Cardiac muscle cell (in vitro differentiated cells and primary cell): ENCODE data around the gene DUSP21. TPM values are rescaled to one million over a fixed set of nuclear protein-coding genes. Genes with fewer than 3 reads are reported as not detected.

Source experiments
- DNase-seq, 2 donors: peaks; one replicate each; pipeline versions ENCODE4 v3.0.0 to v3.0.0-alpha.2; 2010 to 2017; ENCODE audit warnings: low read depth in 1 of 2, low spot score in 1 of 2
- H3K27ac ChIP-seq: fragments of 200-600 bp; sonication (generic); 2 replicates; pipeline ENCODE4 v1.5.1; 2016
- H3K27me3 ChIP-seq: fragments of 200-600 bp; sonication (generic); 2 replicates; pipeline ENCODE4 v1.6.0; 2016; ENCODE audit warnings: control low read depth
- H3K36me3 ChIP-seq: fragments of 200-600 bp; sonication (generic); 2 replicates; pipeline ENCODE4 v1.5.1; 2016; ENCODE audit warnings: control low read depth
- H3K4me1 ChIP-seq: fragments of 200-600 bp; sonication (generic); 2 replicates; pipeline ENCODE4 v1.8.1; 2017; ENCODE audit warnings: low read depth, mild to moderate bottlenecking, mixed run types
- H3K4me3 ChIP-seq: fragments of 200-600 bp; sonication (generic); 2 replicates; pipeline ENCODE4 v1.5.1; 2016; ENCODE audit warnings: mild to moderate bottlenecking
- H3K9me3 ChIP-seq: fragments of 200-600 bp; sonication (generic); 2 replicates; pipeline ENCODE4 v1.5.1; 2017; ENCODE audit warnings: low read depth, mild to moderate bottlenecking, control low read depth
- CTCF ChIP-seq: IDR thresholded peaks from 2 replicates; pipeline ENCODE4 v1.5.1; 2012; ENCODE audit warnings: low read depth, mild to moderate bottlenecking, low read length
- polyA plus RNA-seq: library from polyadenylated mRNA; unstranded; fragments of >200 nt; fragmentation: Nextera tagmentation; extraction: Ambion mirVana; gene quantifications from 2 replicates; pipeline ENCODE4 v1.2.1, GENCODE V29; 2016
- total RNA-seq: library from RNA; depleted of rRNA; stranded (reverse); fragments of >200 nt; gene quantifications from 2 replicates; pipeline ENCODE4 v1.2.3, GENCODE V29; 2016

DUSP21 gene
- total RNA-seq (not detected in 2 replicates), polyA plus RNA-seq (not detected in 2 replicates)

GRCh38 chrX:44843753-44844152, at the start of gene DUSP21:
Gene DUSP21, plus strand, starts transcription at chrX:44844021. Its CDS starts 112 bp downstream, at chrX:44844133.
- DNase-seq = peak in 1 of 2 donors; percentile 0
- Histone ChIP-seq H3K4me1 (no peaks in the 10 kb centered on the region), H3K27ac (no peak within 1 kb of the TSS), H3K4me3 (no peak within 1 kb of the TSS), H3K36me3 (no peaks in the 10 kb centered on the region), H3K9me3 (no peaks in the 10 kb centered on the region), H3K27me3 (no peaks in the 10 kb centered on the region)
- no peak for TF ChIP-seq CTCF

GRCh38 chrX:44795945-44796450, 47.8 kb upstream of the DUSP21 start:
- DNase-seq = no peak
- no peak for TF ChIP-seq CTCF

GRCh38 chrX:44802613-44803012, 41.2 kb upstream of the DUSP21 start:
- no peak for TF ChIP-seq CTCF
- DNase-seq = no peak
- no peak overlapping the region for H3K4me3 ChIP-seq
- H3K9me3 ChIP-seq = no peaks in the 10 kb centered on the region
- H3K4me1 ChIP-seq = no peaks in the 10 kb centered on the region
- H3K36me3 ChIP-seq = no peaks in the 10 kb centered on the region
- H3K27me3 ChIP-seq = no peaks in the 10 kb centered on the region
- no peak overlapping the region for H3K27ac ChIP-seq

More at GRCh38 chrX:44795945-44796450, 47.8 kb upstream of the DUSP21 start:
- Histone ChIP-seq H3K9me3 (no peaks in the 10 kb centered on the region), H3K27me3 (no peaks in the 10 kb centered on the region), H3K27ac (no peak overlapping the region), H3K36me3 (no peaks in the 10 kb centered on the region), H3K4me1 (no peaks in the 10 kb centered on the region), H3K4me3 (no peak overlapping the region)

GRCh38 chrX:44815681-44816080, 28.1 kb upstream of the DUSP21 start:
- Histone ChIP-seq H3K4me3 (no peak overlapping the region), H3K9me3 (no peaks in the 10 kb centered on the region), H3K27me3 (no peaks in the 10 kb centered on the region), H3K27ac (no peak overlapping the region), H3K36me3 (no peaks in the 10 kb centered on the region), H3K4me1 (no peaks in the 10 kb centered on the region)
- TF ChIP-seq CTCF = no peak
- DNase-seq = no peak

GRCh38 chrX:44816367-44816766, 27.5 kb upstream of the DUSP21 start:
- no peak for DNase-seq
- Histone ChIP-seq H3K4me3 (no peak overlapping the region), H3K4me1 (no peaks in the 10 kb centered on the region), H3K9me3 (no peaks in the 10 kb centered on the region), H3K27me3 (no peaks in the 10 kb centered on the region), H3K27ac (no peak overlapping the region), H3K36me3 (no peaks in the 10 kb centered on the region)
- TF ChIP-seq CTCF = no peak
